Measurements from ENCODE around the gene SRPK2. TPM values are rescaled to one million over a fixed set of nuclear protein-coding genes. Genes with fewer than 3 reads are reported as not detected.
"Not testable (repeated sequence)": the region's sequence is repeated elsewhere in the genome, so short reads cannot be mapped to it uniquely, and the experiment has no call there.

SRPK2 gene
- total and polyA plus RNA-seq, 4 donors, result 7.8 to 19.7 (median 16.7) TPM

DNA sequence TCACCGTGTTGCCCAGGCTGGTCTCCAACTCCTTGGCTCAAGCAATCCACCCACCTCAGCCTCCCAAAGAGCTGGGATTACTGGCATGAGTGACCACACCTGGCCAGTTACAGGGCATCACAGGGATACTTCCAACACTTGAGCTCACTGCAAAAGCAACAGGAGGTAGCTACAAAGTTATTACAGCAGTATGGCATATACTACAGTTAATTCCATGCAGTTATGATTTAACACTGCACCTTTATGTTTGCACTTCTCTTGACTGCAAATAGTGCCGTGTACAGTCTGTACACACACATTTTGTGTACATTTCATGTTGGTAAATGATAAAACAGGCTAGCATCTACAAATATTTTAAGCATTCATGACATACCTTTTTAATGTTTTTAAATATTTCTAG is 21.3 kb downstream of the SRPK2 start (continued):
- TF ChIP-seq, protein P1, sequence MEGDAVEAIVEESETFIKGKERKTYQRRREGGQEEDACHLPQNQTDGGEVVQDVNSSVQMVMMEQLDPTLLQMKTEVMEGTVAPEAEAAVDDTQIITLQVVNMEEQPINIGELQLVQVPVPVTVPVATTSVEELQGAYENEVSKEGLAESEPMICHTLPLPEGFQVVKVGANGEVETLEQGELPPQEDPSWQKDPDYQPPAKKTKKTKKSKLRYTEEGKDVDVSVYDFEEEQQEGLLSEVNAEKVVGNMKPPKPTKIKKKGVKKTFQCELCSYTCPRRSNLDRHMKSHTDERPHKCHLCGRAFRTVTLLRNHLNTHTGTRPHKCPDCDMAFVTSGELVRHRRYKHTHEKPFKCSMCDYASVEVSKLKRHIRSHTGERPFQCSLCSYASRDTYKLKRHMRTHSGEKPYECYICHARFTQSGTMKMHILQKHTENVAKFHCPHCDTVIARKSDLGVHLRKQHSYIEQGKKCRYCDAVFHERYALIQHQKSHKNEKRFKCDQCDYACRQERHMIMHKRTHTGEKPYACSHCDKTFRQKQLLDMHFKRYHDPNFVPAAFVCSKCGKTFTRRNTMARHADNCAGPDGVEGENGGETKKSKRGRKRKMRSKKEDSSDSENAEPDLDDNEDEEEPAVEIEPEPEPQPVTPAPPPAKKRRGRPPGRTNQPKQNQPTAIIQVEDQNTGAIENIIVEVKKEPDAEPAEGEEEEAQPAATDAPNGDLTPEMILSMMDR (IDR thresholded peaks at IDR 0.05; ENCODE audit: low read depth, low read length, missing input control), result no peak
- TF ChIP-seq HNF4G (IDR thresholded peaks at IDR 0.05) (no peak), FOXA2 (IDR thresholded peaks at IDR 0.05) (no peak), TAF1 (conservative IDR thresholded peaks at IDR 0.05) (no peak), EGR1 (IDR thresholded peaks at IDR 0.05; ENCODE audit: low read depth in 2 of 2) (no peak)
- TF ChIP-seq, protein P2, sequence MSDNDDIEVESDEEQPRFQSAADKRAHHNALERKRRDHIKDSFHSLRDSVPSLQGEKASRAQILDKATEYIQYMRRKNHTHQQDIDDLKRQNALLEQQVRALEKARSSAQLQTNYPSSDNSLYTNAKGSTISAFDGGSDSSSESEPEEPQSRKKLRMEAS (IDR thresholded peaks at IDR 0.05), result no peak
- TF ChIP-seq, protein P3, sequence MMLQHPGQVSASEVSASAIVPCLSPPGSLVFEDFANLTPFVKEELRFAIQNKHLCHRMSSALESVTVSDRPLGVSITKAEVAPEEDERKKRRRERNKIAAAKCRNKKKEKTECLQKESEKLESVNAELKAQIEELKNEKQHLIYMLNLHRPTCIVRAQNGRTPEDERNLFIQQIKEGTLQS (IDR thresholded peaks at IDR 0.05), result no peak

DNA sequence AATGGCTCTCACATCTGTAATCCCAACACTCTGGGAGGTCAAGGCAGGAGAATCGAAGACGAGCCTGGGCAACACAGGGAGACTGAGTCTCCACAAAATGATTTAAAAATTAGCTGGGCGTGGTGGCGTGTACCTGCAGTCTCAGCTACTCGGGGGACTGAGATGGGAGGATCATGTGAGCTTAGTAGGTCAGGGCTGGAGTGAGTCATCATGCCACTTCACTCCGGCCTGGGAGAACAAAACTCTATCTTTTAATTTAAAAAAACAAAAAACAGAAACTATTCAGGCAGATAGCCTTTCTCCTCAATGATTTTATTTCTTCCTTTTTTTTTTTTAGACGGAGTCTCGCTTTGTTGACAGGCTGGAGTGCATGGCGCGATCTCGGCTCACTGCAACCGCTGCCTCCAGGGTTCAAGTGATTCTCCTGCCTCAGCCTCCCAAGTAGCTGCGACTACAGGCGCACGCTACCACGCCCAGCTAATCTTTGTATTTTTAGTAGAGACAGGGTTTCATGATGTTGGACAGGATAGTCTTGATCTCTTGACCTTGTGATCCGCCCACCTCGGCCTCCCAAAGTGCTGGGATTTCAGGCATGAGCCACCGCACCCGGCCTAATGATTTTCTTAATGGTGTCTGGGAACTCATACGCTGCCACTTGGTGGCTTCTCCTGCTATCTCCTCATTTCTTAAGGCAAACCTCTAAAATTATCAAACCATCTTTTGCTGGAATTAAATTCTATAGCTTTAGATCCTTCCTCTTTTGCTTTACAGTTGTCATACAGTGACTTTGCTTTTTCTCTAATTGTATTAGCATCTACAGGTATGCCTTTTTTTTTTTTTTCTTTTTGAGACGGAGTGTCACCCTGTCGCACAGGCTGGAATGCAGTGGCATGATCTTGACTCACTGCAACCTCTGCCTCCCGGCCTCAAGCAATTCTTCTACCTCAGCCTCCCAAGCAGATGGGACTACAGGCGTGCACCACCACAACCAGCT is 22.9 kb downstream of the SRPK2 start:
- Histone ChIP-seq H3K4me1 (ENCODE audit: control insufficient read depth in 4 of 4, insufficient read depth in 4 of 4, low read length in 3 of 4) (peaks cover 0 to 6% (median 3%) of the 10 kb centered on the region in 4 donors), H3K9ac (ENCODE audit: low read depth in 1 of 2, low read length in 2 of 2) (no peak overlapping the region), H3K27ac (ENCODE audit: low read depth in 1 of 2, low read length in 2 of 2) (no peak overlapping the region), H3K9me3 (ENCODE audit: control insufficient read depth in 4 of 4, low read length in 3 of 4) (no peaks in the 10 kb centered on the region), H3K4me3 (ENCODE audit: low read depth in 1 of 3, low read length in 3 of 3) (no peak overlapping the region), H3K36me3 (ENCODE audit: control insufficient read depth in 4 of 4, insufficient read depth in 3 of 4, low read depth in 1 of 4, low read length in 3 of 4) (peaks cover 0 to 2% (median 0%) of the 10 kb centered on the region in 4 donors), H3K27me3 (ENCODE audit: control insufficient read depth in 4 of 4, insufficient read depth in 4 of 4, low read length in 3 of 4) (no peaks in the 10 kb centered on the region)
- TF ChIP-seq TAF1 (conservative IDR thresholded peaks at IDR 0.05) (no peak), SP1 (IDR thresholded peaks at IDR 0.05) (no peak), YY1 (IDR thresholded peaks at IDR 0.05) (no peak)
- TF ChIP-seq, protein P2 (IDR thresholded peaks at IDR 0.05), result no peak
- WGBS, result 97% methylated on average over 25 of the region's 25 CpGs
- no peak for DNase-seq (ENCODE audit: low spot score)

DNA sequence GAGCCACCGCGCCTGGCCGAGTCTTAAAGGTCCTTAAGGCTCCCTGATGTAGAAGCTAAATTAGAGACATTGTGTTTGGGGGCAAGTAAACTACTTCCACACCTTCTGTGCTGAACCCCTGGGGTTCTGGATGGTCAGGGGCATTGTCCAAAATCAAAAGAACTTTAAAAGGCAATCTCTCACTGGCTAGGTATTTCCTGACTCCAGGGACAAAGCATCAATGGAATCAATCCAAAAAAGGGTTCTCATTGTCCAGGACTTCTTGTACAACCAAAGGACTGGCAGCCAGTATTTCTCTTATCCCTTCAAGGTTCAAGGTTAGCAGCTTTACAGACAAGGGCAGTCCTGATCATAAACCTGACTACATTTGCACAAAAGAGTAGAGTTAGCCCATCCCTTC is 24.0 kb downstream of the SRPK2 start:
- TF ChIP-seq JUND (IDR thresholded peaks at IDR 0.05) (no peak), EGR1 (IDR thresholded peaks at IDR 0.05; ENCODE audit: low read depth in 2 of 2) (no peak), NR2F2 (IDR thresholded peaks at IDR 0.05) (no peak), FOXA1 (IDR thresholded peaks at IDR 0.05) (no peak), RAD21 (IDR thresholded peaks at IDR 0.05) (no peak)
- TF ChIP-seq, protein P1 (IDR thresholded peaks at IDR 0.05; ENCODE audit: low read depth, low read length, missing input control), result no peak
- TF ChIP-seq, protein P4, sequence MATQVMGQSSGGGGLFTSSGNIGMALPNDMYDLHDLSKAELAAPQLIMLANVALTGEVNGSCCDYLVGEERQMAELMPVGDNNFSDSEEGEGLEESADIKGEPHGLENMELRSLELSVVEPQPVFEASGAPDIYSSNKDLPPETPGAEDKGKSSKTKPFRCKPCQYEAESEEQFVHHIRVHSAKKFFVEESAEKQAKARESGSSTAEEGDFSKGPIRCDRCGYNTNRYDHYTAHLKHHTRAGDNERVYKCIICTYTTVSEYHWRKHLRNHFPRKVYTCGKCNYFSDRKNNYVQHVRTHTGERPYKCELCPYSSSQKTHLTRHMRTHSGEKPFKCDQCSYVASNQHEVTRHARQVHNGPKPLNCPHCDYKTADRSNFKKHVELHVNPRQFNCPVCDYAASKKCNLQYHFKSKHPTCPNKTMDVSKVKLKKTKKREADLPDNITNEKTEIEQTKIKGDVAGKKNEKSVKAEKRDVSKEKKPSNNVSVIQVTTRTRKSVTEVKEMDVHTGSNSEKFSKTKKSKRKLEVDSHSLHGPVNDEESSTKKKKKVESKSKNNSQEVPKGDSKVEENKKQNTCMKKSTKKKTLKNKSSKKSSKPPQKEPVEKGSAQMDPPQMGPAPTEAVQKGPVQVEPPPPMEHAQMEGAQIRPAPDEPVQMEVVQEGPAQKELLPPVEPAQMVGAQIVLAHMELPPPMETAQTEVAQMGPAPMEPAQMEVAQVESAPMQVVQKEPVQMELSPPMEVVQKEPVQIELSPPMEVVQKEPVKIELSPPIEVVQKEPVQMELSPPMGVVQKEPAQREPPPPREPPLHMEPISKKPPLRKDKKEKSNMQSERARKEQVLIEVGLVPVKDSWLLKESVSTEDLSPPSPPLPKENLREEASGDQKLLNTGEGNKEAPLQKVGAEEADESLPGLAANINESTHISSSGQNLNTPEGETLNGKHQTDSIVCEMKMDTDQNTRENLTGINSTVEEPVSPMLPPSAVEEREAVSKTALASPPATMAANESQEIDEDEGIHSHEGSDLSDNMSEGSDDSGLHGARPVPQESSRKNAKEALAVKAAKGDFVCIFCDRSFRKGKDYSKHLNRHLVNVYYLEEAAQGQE (IDR thresholded peaks at IDR 0.05), result no peak
- Histone ChIP-seq H3K4me1 (ENCODE audit: control insufficient read depth in 4 of 4, insufficient read depth in 4 of 4, low read length in 3 of 4) (peaks cover 0 to 4% (median 3%) of the 10 kb centered on the region in 4 donors), H3K27me3 (ENCODE audit: control insufficient read depth in 4 of 4, insufficient read depth in 4 of 4, low read length in 3 of 4) (no peaks in the 10 kb centered on the region), H3K4me3 (ENCODE audit: low read depth in 1 of 3, low read length in 3 of 3) (no peak overlapping the region), H3K27ac (ENCODE audit: low read depth in 1 of 2, low read length in 2 of 2) (no peak overlapping the region), H3K9me3 (ENCODE audit: control insufficient read depth in 4 of 4, low read length in 3 of 4) (no peaks in the 10 kb centered on the region), H3K9ac (ENCODE audit: low read depth in 1 of 2, low read length in 2 of 2) (no peak overlapping the region), H3K36me3 (ENCODE audit: control insufficient read depth in 4 of 4, insufficient read depth in 3 of 4, low read depth in 1 of 4, low read length in 3 of 4) (peaks cover 0 to 2% (median 0%) of the 10 kb centered on the region in 4 donors)
- 97% methylated on average over 3 of the region's 3 CpGs for WGBS
- DNase-seq (ENCODE audit: low spot score), result no peak

DNA sequence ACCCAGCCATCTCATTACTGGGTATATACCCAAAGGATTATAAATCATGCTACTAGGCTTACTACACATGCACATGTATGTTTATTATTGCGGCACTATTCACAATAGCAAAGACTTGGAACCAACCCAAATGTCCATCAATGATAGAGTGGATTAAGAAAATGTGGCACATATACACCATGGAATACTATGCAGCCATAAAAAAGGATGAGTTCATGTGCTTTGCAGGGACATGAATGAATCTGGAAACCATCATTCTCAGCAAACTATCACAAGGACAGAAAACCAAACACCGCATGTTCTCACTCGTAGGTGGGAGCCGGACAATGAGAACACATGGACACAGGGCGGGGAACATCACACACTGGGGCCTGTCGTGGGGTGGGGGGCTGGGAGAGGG is 25.1 kb downstream of the SRPK2 start:
- H3K27me3 ChIP-seq (ENCODE audit: control insufficient read depth in 4 of 4, insufficient read depth in 4 of 4, low read length in 3 of 4); H3K9me3 ChIP-seq (ENCODE audit: control insufficient read depth in 4 of 4, low read length in 3 of 4); DNase-seq (ENCODE audit: low spot score); H3K4me3 ChIP-seq (ENCODE audit: low read depth in 1 of 3, low read length in 3 of 3); H3K4me1 ChIP-seq (ENCODE audit: control insufficient read depth in 4 of 4, insufficient read depth in 4 of 4, low read length in 3 of 4); H3K36me3 ChIP-seq (ENCODE audit: control insufficient read depth in 4 of 4, insufficient read depth in 3 of 4, low read depth in 1 of 4, low read length in 3 of 4); H3K27ac ChIP-seq (ENCODE audit: low read depth in 1 of 2, low read length in 2 of 2); H3K9ac ChIP-seq (ENCODE audit: low read depth in 1 of 2, low read length in 2 of 2): not testable (repeated sequence)
- 97% methylated on average over 6 of the region's 6 CpGs for WGBS
